Measurements from ENCODE around the gene CD248.

The CD248 gene

GRCh38 chr11:66268952-66269905, 47.6 kb downstream of the CD248 start:
- no peak for DNase-seq

GRCh38 chr11:66268244-66268951, 48.4 kb downstream of the CD248 start, which contains the start of gene RAB1B:
RAB1B (plus strand) TSS chr11:66268639; CDS start chr11:66268680, 41 bp downstream.
- DNase-seq: peak; percentile 93

GRCh38 chr11:66267379-66268243, 49.2 kb downstream of the CD248 start:
- DNase-seq: no peak

DNA sequence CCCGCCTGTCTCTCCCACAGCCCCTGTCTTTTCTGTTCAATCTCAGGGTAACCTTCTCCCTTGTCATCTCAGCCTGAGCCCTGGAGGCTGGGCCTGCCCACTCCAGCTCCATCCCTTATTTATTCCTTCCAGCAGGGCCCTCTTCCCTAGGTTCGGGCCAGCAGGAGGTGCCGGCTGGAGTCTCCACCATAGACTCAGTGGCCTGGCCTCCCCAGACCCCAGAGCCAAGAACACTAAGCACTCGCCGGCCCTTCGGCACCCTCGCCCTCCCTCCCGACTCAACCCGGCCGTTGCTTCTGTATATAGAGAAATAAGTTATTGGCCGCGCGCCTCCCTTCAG, 49.8 kb downstream of the CD248 start:
- no peak for DNase-seq

DNA sequence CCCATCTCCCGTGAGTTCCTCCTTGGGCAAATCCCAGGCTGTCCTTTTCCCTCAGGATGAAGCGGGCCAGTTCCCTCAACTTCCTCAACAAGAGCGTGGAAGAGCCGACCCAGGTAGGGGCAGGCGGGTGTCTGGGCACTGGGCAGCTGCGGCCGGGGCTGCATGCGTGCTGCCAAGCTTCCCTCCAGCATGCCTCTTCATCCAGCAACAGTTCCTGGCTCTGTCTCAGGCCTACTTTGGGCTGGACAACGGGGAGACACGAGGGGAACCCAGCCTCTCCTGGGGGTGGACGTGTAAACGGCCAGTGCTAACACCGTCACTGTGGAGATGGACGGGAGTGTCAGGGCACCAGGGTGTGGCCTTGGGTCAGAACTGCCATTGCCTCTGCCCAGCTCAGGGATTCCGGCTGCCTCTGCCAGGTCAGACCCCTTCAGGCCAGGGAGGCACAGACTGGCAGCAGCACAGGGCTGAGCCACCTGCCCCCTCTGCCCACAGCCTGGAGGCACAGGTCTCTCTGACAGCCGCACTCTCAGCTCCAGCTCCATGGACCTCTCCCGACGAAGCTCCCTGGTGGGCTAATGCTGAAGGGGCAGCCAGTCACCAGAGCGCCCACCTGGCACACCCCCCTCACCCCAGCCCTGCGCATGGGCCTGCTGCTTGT, 50.3 kb downstream of the CD248 start:
- DNase-seq: no peak

GRCh38 chr11:66265531-66266377, 51.1 kb downstream of the CD248 start:
- DNase-seq: no peak

GRCh38 chr11:66264914-66265313, 51.9 kb downstream of the CD248 start:
- no peak for DNase-seq
